Uterus (tissue), 2 donors: ENCODE data around the gene TSHZ1.

Experiments
- CTCF ChIP-seq, 4 experiments: fragments of 200-600 bp in 2 of 4; fragments of 450-650 bp in 2 of 4; sonication (generic) in 2 of 4; IDR thresholded peaks; one replicate each; pipeline ENCODE4 v1.5.1; 2016 to 2019; ENCODE audit warnings: antibody characterized with exemption in 4 of 4, mild to moderate bottlenecking in 2 of 4, moderate library complexity in 1 of 4
- POLR2A ChIP-seq, 2 donors: fragments of 450-650 bp; IDR thresholded peaks; one replicate each; pipeline ENCODE4 v1.6.1; 2016; ENCODE audit warnings: antibody characterized with exemption in 2 of 2, mild to moderate bottlenecking in 1 of 2, moderate library complexity in 1 of 2

GRCh38 chr18:75178376-75178775 lies 32.2 kb upstream of the TSHZ1 start:
- TF ChIP-seq POLR2A (IDR thresholded peaks at IDR 0.05) (no peak), CTCF (IDR thresholded peaks at IDR 0.05) (no peak)
